WTC11 (cell line): ENCODE data around the gene DGCR2. TPM values are rescaled to one million over a fixed set of nuclear protein-coding genes. Genes with fewer than 3 reads are reported as not detected.
A peak's percentile ranks its signal among the peaks of the same experiment; 100 is the strongest.

Source experiments
- ATAC-seq: fragments of 200-7000 bp; cut with Tn5 transposase; 2 replicates; pipeline ENCODE4 v1.10.0; 2021; ENCODE audit warnings: mild to moderate bottlenecking, moderate library complexity
- CTCF ChIA-PET: fragments of 300-600 bp; sonication (Branson Sonifier 250); formaldehyde crosslinking; loops from one replicate; lab custom pipeline; 2021; ENCODE audit warnings: antibody characterized with exemption; lab: Charles Lee
- POLR2A ChIA-PET: fragments of 350-600 bp; sonication (Branson Sonifier 250); formaldehyde crosslinking; loops from one replicate; lab custom pipeline; 2021; ENCODE audit warnings: antibody characterized with exemption; lab: Charles Lee
- DNase-seq: peaks from one replicate; pipeline ENCODE4 v3.0.0; 2021; ENCODE audit warnings: low spot score
- H3K27ac Mint-ChIP-seq: 2 replicates; pipeline ENCODE4 v1.8.0; 2021; ENCODE audit warnings: mixed read lengths
- H3K27me3 Mint-ChIP-seq: 2 replicates; pipeline ENCODE4 v1.8.0; 2021; ENCODE audit warnings: low read depth, mild to moderate bottlenecking, moderate library complexity, mixed read lengths
- H3K36me3 Mint-ChIP-seq: 2 replicates; pipeline ENCODE4 v1.8.0; 2021; ENCODE audit warnings: mixed read lengths
- H3K4me1 Mint-ChIP-seq: 2 replicates; pipeline ENCODE4 v1.8.0; 2022; ENCODE audit warnings: mixed read lengths
- H3K4me3 Mint-ChIP-seq: 2 replicates; pipeline ENCODE4 v1.8.0; 2021; ENCODE audit warnings: mild to moderate bottlenecking, moderate library complexity, mixed read lengths
- H3K9me3 Mint-ChIP-seq: 2 replicates; pipeline ENCODE4 v1.8.0; 2021; ENCODE audit warnings: mixed read lengths
- CREB1 ChIP-seq: sonication (generic); formaldehyde crosslinking; IDR thresholded peaks from 2 replicates; pipeline ENCODE4 v1.8.0; 2023; ENCODE audit warnings: mild to moderate bottlenecking, missing genetic modification reagents
- CTCF ChIP-seq: fragments of 200-600 bp; IDR thresholded peaks from 2 replicates; pipeline ENCODE4 v1.8.0; 2022; ENCODE audit warnings: antibody characterized with exemption
- E2F1 ChIP-seq: sonication (generic); formaldehyde crosslinking; IDR thresholded peaks from 2 replicates; pipeline ENCODE4 v1.8.0; 2022; ENCODE audit warnings: mild to moderate bottlenecking, missing genetic modification reagents
- FOXK1 ChIP-seq: sonication (generic); formaldehyde crosslinking; IDR thresholded peaks from 2 replicates; pipeline ENCODE4 v1.8.0; 2022; ENCODE audit warnings: mild to moderate bottlenecking, moderate library complexity, missing genetic modification reagents
- IRF1 ChIP-seq: sonication (generic); formaldehyde crosslinking; IDR thresholded peaks from 2 replicates; pipeline ENCODE4 v1.8.0; 2023; ENCODE audit warnings: missing genetic modification reagents
- JAZF1 ChIP-seq: fragments of 250-450 bp; sonication (Bioruptor Pico); IDR thresholded peaks from 2 replicates; pipeline ENCODE4 v1.9.0; 2021; ENCODE audit warnings: moderate library complexity, mild to moderate bottlenecking, inconsistent platforms
- SMAD3 ChIP-seq: sonication (generic); formaldehyde crosslinking; IDR thresholded peaks from 2 replicates; pipeline ENCODE4 v1.8.0; 2022; ENCODE audit warnings: missing genetic modification reagents, mild to moderate bottlenecking, borderline replicate concordance
- SOX15 ChIP-seq: fragments of 250-450 bp; sonication (Bioruptor Pico); IDR thresholded peaks from 2 replicates; pipeline ENCODE4 v1.9.0; 2021; ENCODE audit warnings: mild to moderate bottlenecking
- TP53 ChIP-seq: sonication (generic); formaldehyde crosslinking; IDR thresholded peaks from 2 replicates; pipeline ENCODE4 v1.8.1; 2023; ENCODE audit warnings: mild to moderate bottlenecking, missing genetic modification reagents
- USF2 ChIP-seq: sonication (generic); formaldehyde crosslinking; IDR thresholded peaks from 2 replicates; pipeline ENCODE4 v1.8.1; 2023; ENCODE audit warnings: mild to moderate bottlenecking, missing genetic modification reagents, moderate library complexity
- total RNA-seq: library from RNA; stranded (reverse); gene quantifications from 3 replicates; pipeline ENCODE4 v1.2.3, GENCODE V29; 2021
- TF ChIP-seq, protein P1 (sequence below): sonication (generic); formaldehyde crosslinking; IDR thresholded peaks from 2 replicates; pipeline ENCODE4 v1.8.1; 2022; ENCODE audit warnings: mild to moderate bottlenecking, missing genetic modification reagents, moderate library complexity, borderline replicate concordance
- TF ChIP-seq, protein P2 (sequence below): sonication (generic); formaldehyde crosslinking; IDR thresholded peaks from 2 replicates; pipeline ENCODE4 v1.8.1; 2023; ENCODE audit warnings: mild to moderate bottlenecking, missing genetic modification reagents, moderate library complexity
- TF ChIP-seq, protein P3 (sequence below): sonication (generic); formaldehyde crosslinking; IDR thresholded peaks from 2 replicates; pipeline ENCODE4 v1.8.1; 2023; ENCODE audit warnings: mild to moderate bottlenecking, missing genetic modification reagents, borderline replicate concordance
- TF ChIP-seq, protein P4 (sequence below): sonication (generic); formaldehyde crosslinking; IDR thresholded peaks from 2 replicates; pipeline ENCODE4 v1.8.1; 2023; ENCODE audit warnings: mild to moderate bottlenecking, missing genetic modification reagents
- TF ChIP-seq, protein P5 (sequence below): fragments of 250-450 bp; sonication (Bioruptor Pico); conservative IDR thresholded peaks from 2 replicates; pipeline ENCODE4 v1.9.0; 2021; ENCODE audit warnings: mild to moderate bottlenecking

The DGCR2 gene
- total RNA-seq, 1 experiment from 2014 or later, result 64.2 TPM

DNA sequence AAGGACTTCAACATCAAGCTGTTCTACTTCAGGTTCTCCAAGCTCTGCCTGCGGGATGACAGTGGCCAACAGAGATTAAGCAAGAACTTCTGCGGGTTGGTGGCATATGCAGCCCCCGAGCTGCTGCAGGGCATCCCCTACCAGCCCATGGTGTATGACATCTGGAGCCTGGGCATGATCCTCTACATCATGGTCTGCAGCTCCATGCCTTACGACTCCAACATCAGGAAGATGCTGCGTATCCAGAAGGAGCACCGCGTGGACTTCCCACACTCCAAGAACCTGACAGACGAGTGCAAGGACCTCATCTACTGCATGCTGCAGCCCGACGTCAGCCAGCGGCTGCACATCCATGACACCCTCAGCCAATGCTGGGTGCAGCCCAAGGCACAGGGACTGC, 2.8 kb upstream of the DGCR2 start:
- POLR2A ChIA-PET, result no interaction called here
- CTCF ChIA-PET, result no interaction called here
- Mint-ChIP-seq H3K27ac (no peak overlapping the region), H3K4me1 (peaks cover 23% of the 10 kb centered on the region), H3K27me3 (no peaks in the 10 kb centered on the region; the same call in 1 of the 2 replicates), H3K9me3 (no peaks in the 10 kb centered on the region), H3K36me3 (no peaks in the 10 kb centered on the region)
- DNase-seq (no peak), ATAC-seq (no peak)
- TF ChIP-seq, protein P1, sequence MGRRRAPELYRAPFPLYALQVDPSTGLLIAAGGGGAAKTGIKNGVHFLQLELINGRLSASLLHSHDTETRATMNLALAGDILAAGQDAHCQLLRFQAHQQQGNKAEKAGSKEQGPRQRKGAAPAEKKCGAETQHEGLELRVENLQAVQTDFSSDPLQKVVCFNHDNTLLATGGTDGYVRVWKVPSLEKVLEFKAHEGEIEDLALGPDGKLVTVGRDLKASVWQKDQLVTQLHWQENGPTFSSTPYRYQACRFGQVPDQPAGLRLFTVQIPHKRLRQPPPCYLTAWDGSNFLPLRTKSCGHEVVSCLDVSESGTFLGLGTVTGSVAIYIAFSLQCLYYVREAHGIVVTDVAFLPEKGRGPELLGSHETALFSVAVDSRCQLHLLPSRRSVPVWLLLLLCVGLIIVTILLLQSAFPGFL (CRISPR knock-in tag), result no peak
- no peak for TF ChIP-seq IRF1 (CRISPR knock-in tag)
- TF ChIP-seq, protein P2, sequence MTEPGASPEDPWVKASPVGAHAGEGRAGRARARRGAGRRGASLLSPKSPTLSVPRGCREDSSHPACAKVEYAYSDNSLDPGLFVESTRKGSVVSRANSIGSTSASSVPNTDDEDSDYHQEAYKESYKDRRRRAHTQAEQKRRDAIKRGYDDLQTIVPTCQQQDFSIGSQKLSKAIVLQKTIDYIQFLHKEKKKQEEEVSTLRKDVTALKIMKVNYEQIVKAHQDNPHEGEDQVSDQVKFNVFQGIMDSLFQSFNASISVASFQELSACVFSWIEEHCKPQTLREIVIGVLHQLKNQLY (CRISPR knock-in tag), result no peak
- TF ChIP-seq E2F1 (CRISPR knock-in tag), result no peak
- no peak for TF ChIP-seq CREB1 (CRISPR knock-in tag)
- TF ChIP-seq USF2 (CRISPR knock-in tag), result no peak
- TF ChIP-seq, protein P3, sequence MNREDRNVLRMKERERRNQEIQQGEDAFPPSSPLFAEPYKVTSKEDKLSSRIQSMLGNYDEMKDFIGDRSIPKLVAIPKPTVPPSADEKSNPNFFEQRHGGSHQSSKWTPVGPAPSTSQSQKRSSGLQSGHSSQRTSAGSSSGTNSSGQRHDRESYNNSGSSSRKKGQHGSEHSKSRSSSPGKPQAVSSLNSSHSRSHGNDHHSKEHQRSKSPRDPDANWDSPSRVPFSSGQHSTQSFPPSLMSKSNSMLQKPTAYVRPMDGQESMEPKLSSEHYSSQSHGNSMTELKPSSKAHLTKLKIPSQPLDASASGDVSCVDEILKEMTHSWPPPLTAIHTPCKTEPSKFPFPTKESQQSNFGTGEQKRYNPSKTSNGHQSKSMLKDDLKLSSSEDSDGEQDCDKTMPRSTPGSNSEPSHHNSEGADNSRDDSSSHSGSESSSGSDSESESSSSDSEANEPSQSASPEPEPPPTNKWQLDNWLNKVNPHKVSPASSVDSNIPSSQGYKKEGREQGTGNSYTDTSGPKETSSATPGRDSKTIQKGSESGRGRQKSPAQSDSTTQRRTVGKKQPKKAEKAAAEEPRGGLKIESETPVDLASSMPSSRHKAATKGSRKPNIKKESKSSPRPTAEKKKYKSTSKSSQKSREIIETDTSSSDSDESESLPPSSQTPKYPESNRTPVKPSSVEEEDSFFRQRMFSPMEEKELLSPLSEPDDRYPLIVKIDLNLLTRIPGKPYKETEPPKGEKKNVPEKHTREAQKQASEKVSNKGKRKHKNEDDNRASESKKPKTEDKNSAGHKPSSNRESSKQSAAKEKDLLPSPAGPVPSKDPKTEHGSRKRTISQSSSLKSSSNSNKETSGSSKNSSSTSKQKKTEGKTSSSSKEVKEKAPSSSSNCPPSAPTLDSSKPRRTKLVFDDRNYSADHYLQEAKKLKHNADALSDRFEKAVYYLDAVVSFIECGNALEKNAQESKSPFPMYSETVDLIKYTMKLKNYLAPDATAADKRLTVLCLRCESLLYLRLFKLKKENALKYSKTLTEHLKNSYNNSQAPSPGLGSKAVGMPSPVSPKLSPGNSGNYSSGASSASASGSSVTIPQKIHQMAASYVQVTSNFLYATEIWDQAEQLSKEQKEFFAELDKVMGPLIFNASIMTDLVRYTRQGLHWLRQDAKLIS (CRISPR knock-in tag), result no peak
- TF ChIP-seq CTCF, result no peak
- no peak for TF ChIP-seq SMAD3 (CRISPR knock-in tag)
- TF ChIP-seq, all 79 proteins: peak for 0
- no peak overlapping the region for H3K4me3 Mint-ChIP-seq

- POLR2A ChIA-PET, result no interaction called here
- no peaks in the 10 kb centered on the region; the same call in 1 of the 2 replicates for H3K27me3 Mint-ChIP-seq
- ATAC-seq (no peak), DNase-seq (no peak)
- TF ChIP-seq SOX15 (CRISPR knock-in tag), result no peak
- TF ChIP-seq, protein P4, sequence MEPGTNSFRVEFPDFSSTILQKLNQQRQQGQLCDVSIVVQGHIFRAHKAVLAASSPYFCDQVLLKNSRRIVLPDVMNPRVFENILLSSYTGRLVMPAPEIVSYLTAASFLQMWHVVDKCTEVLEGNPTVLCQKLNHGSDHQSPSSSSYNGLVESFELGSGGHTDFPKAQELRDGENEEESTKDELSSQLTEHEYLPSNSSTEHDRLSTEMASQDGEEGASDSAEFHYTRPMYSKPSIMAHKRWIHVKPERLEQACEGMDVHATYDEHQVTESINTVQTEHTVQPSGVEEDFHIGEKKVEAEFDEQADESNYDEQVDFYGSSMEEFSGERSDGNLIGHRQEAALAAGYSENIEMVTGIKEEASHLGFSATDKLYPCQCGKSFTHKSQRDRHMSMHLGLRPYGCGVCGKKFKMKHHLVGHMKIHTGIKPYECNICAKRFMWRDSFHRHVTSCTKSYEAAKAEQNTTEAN (CRISPR knock-in tag), result no peak
- TF ChIP-seq FOXK1 (CRISPR knock-in tag), result no peak
- TF ChIP-seq, protein P5, sequence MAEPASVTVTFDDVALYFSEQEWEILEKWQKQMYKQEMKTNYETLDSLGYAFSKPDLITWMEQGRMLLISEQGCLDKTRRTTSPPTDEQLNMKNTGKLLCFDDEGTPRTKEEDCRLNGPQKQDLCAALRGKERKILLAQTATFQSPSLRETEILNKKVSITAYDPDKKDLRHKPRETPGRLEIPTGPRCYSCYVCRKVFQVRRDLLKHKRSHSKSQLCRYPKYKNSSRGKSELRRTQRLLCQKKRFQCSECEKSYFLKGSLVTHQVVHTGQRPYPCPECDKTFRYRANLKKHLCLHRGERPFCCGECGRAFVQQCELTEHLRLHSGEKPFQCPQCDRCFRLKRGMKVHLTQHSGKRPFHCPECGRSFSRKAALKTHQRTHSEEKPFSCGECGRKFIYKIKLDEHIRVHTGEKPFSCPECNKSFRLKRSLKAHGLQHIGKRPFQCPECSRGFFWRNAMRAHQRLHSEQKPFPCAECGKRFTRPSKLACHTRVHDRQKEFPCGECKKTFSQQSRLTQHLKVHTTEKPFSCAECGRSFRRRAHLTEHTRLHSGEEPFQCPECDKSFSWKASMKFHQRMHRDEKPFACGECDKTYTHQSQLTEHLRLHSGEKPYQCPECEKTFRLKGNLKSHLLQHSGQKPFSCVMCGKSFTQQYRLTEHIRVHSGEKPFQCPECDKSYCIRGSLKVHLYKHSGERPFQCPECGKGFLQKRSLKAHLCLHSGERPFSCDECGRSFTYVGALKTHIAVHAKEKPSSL (CRISPR knock-in tag), result no peak
- TF ChIP-seq TP53 (CRISPR knock-in tag), result no peak
- TF ChIP-seq JAZF1, result no peak
- TF ChIP-seq, all 79 proteins: peak for 0
- H3K4me3 Mint-ChIP-seq, result no peak overlapping the region
- peak overlapping the region; percentile 16; the same call in 1 of the 2 replicates for H3K27ac Mint-ChIP-seq
- CTCF ChIA-PET, result no interaction called here
- peaks cover 24% of the 10 kb centered on the region for H3K4me1 Mint-ChIP-seq
- H3K9me3 Mint-ChIP-seq, result no peaks in the 10 kb centered on the region
- no peaks in the 10 kb centered on the region for H3K36me3 Mint-ChIP-seq
These were observed 2.2 kb upstream of the DGCR2 start for GRCh38 chr22:19124377-19124776.
